Ovary (tissue), 9 donors: ENCODE measurements around the gene CASP5. TPM values are rescaled to one million over a fixed set of nuclear protein-coding genes. Genes with fewer than 3 reads are reported as not detected.

Experiments used
- DNase-seq, 5 donors: peaks; one replicate each; pipeline ENCODE4 v3.0.0-alpha.2; 2019 to 2020
- H3K27ac ChIP-seq, 2 donors: fragments of 200-600 bp; one replicate each; pipeline versions ENCODE4 v1.5.1 to v1.8.0; 2019 to 2022
- H3K27me3 ChIP-seq: fragments of 200-600 bp; one replicate; pipeline ENCODE4 v1.8.0; 2022
- H3K36me3 ChIP-seq: fragments of 200-600 bp; sonication (generic); one replicate; pipeline ENCODE4 v1.5.1; 2019
- H3K4me1 ChIP-seq: one replicate; pipeline ENCODE4 v1.8.1; 2013; ENCODE audit warnings: mild to moderate bottlenecking, moderate library complexity; ENCODE audit not compliant: insufficient read depth
- H3K4me3 ChIP-seq: fragments of 200-600 bp; sonication (generic); one replicate; pipeline ENCODE4 v1.5.1; 2017
- H3K9me3 ChIP-seq, 2 donors: fragments of 200-600 bp in 1 of 2; sonication (generic) in 1 of 2; one replicate each; pipeline versions ENCODE4 v1.5.1 to v1.8.1; 2013 to 2019; ENCODE audit warnings: mild to moderate bottlenecking in 1 of 2, moderate library complexity in 1 of 2
- CTCF ChIP-seq, 3 donors: fragments of 450-650 bp in 2 of 3; fragments of 200-600 bp in 1 of 3; IDR thresholded peaks; one replicate each; pipeline versions ENCODE4 v1.5.1 to v1.8.0; 2016 to 2022; ENCODE audit warnings: antibody characterized with exemption in 3 of 3, mild to moderate bottlenecking in 1 of 3
- EP300 ChIP-seq: sonication (generic); formaldehyde crosslinking; IDR thresholded peaks from one replicate; pipeline ENCODE4 v1.6.1; 2017; ENCODE audit warnings: antibody characterized with exemption
- POLR2A ChIP-seq: fragments of 450-650 bp; IDR thresholded peaks from one replicate; pipeline ENCODE4 v1.6.1; 2017; ENCODE audit warnings: antibody characterized with exemption, mild to moderate bottlenecking, moderate library complexity
- WGBS, 3 donors: extraction: QIAGEN DNeasy Blood & Tissue Kit in 1 of 3; methylation state at CpG; one replicate each; pipeline versions ENCODE4 v1.1.5 to v1.1.7; 2013 to 2017; 5-methylcytosine and 5-hydroxymethylcytosine counted together
- intact Hi-C, 4 donors: fragments of 100-400 bp; cut with DNase I; formaldehyde crosslinking; loops; one replicate each; pipeline versions ENCODE4 v1.11.0 to v1.15.1; 2022 to 2023
- polyA plus RNA-seq, 2 donors: library from polyadenylated mRNA; stranded (reverse); fragments of 200-250 nt in 1 of 2; fragments of 350-450 nt in 1 of 2; fragmentation: Illumina TruSeq in 1 of 2; extraction: RNeasy Lipid Tissue Mini Kit (QIAGEN cat#74804) in 1 of 2; gene quantifications; one replicate each; pipeline ENCODE4 v1.2.3, GENCODE V29; 2013 to 2014
- total RNA-seq, 7 donors: library from RNA; depleted of rRNA in 2 of 7; stranded (reverse); fragments of >200 nt in 2 of 7; fragmentation: NEBNext Ultra II Directional in 3 of 7; extraction: Animal tissue kit (Norgen Biotek cat#: 25700) in 3 of 7; gene quantifications; one replicate each; pipeline versions ENCODE4 v1.1.0 to v1.2.4, GENCODE V29; 2016 to 2023
- donor health status: DM: no; HTN: no; CAD: no; lungs with moderate emphysema.
- donor health status: DM: no; HTN: no; CAD: no.
- donor health status: Bipolar disorder and iron deficiency.
- donor health status: DM: yes; HTN: yes; CAD: no.
- donor health status: DM: no; HTN: no; CAD: no.
- donor health status: DM: yes; HTN: yes; CAD: no.

Gene CASP5
- total and polyA plus RNA-seq, 9 donors: 0.32 to 0.40 TPM; not detected in 7

- H3K27me3 ChIP-seq: no peaks in the 10 kb centered on the region
- H3K27ac ChIP-seq: no peak overlapping the region
- DNase-seq: no peak
- intact Hi-C loops: no loop called here
- H3K4me1 ChIP-seq: no peaks in the 10 kb centered on the region
- H3K36me3 ChIP-seq: no peaks in the 10 kb centered on the region
- no peak for TF ChIP-seq POLR2A
- no peak for TF ChIP-seq CTCF (IDR thresholded peaks at IDR 0.05)
- no peak for TF ChIP-seq EP300
- H3K9me3 ChIP-seq: no peaks in the 10 kb centered on the region
- no peak overlapping the region for H3K4me3 ChIP-seq
These were observed 15.5 kb downstream of the CASP5 start for GRCh38 chr11:105007463-105007862.

GRCh38 chr11:105005451-105005845, 17.5 kb downstream of the CASP5 start:
- 75 to 96% (median 89%) methylated on average over 3 of the region's 3 CpGs for WGBS, 3 donors

GRCh38 chr11:105004021-105004420, 18.9 kb downstream of the CASP5 start:
- H3K4me3 ChIP-seq: no peak overlapping the region
- no peak overlapping the region for H3K27ac ChIP-seq
- H3K27me3 ChIP-seq: no peaks in the 10 kb centered on the region
- intact Hi-C loops: no loop called here
- H3K9me3 ChIP-seq: no peaks in the 10 kb centered on the region
- H3K36me3 ChIP-seq: no peaks in the 10 kb centered on the region
- WGBS, 3 donors: 44 to 68% (median 51%) methylated on average over 3 of the region's 3 CpGs
- no peaks in the 10 kb centered on the region for H3K4me1 ChIP-seq
- DNase-seq: no peak
- no peak for TF ChIP-seq EP300
- TF ChIP-seq CTCF (IDR thresholded peaks at IDR 0.05): no peak
- no peak for TF ChIP-seq POLR2A

More at GRCh38 chr11:105005451-105005845, 17.5 kb downstream of the CASP5 start:
- H3K27me3 ChIP-seq: no peaks in the 10 kb centered on the region
- H3K4me3 ChIP-seq: no peak overlapping the region
- no peak for DNase-seq
- TF ChIP-seq POLR2A: no peak
- TF ChIP-seq EP300: no peak
- TF ChIP-seq CTCF (IDR thresholded peaks at IDR 0.05): no peak
- H3K36me3 ChIP-seq: no peaks in the 10 kb centered on the region
- H3K27ac ChIP-seq: no peak overlapping the region
- intact Hi-C loops: no loop called here
- no peaks in the 10 kb centered on the region for H3K4me1 ChIP-seq
- no peaks in the 10 kb centered on the region for H3K9me3 ChIP-seq

GRCh38 chr11:105003151-105003550, 19.8 kb downstream of the CASP5 start:
- H3K27me3 ChIP-seq: no peaks in the 10 kb centered on the region
- no peak overlapping the region for H3K27ac ChIP-seq
- intact Hi-C loops: no loop called here
- TF ChIP-seq EP300 (no peak), POLR2A (no peak), CTCF (IDR thresholded peaks at IDR 0.05) (no peak)
- no peak overlapping the region for H3K4me3 ChIP-seq
- no peaks in the 10 kb centered on the region for H3K36me3 ChIP-seq
- no peaks in the 10 kb centered on the region for H3K4me1 ChIP-seq
- no peaks in the 10 kb centered on the region for H3K9me3 ChIP-seq
- no peak for DNase-seq
- 48 to 62% (median 53%) methylated on average over 2 of the region's 2 CpGs for WGBS, 3 donors

GRCh38 chr11:105000797-105001196, 22.2 kb downstream of the CASP5 start:
- no peaks in the 10 kb centered on the region for H3K36me3 ChIP-seq
- intact Hi-C loops: no loop called here
- no peak overlapping the region for H3K27ac ChIP-seq
- H3K27me3 ChIP-seq: no peaks in the 10 kb centered on the region
- no peak for DNase-seq
- H3K4me1 ChIP-seq: no peaks in the 10 kb centered on the region
- no peaks in the 10 kb centered on the region for H3K9me3 ChIP-seq
- TF ChIP-seq EP300: no peak
- no peak for TF ChIP-seq CTCF (IDR thresholded peaks at IDR 0.05)
- TF ChIP-seq POLR2A: no peak
- 78 to 83% (median 81%) methylated on average over 7 of the region's 7 CpGs for WGBS, 3 donors
- H3K4me3 ChIP-seq: no peak overlapping the region
